H1 (cell line): ENCODE results near the gene FNDC3A. TPM values are rescaled to one million over a fixed set of nuclear protein-coding genes. Genes with fewer than 3 reads are reported as not detected.

Experiments
- CTCF ChIA-PET: fragments of 300-600 bp; sonication (Branson Sonifier 250); formaldehyde crosslinking; loops from one replicate; lab custom pipeline; 2021; ENCODE audit not compliant: partially characterized antibody; lab: Charles Lee
- POLR2A ChIA-PET: fragments of 300-600 bp; sonication (Branson Sonifier 250); formaldehyde crosslinking; loops from one replicate; lab custom pipeline; 2021; ENCODE audit warnings: inconsistent platforms; ENCODE audit not compliant: partially characterized antibody; lab: Charles Lee
- DNase-seq, 2 experiments: peaks; one replicate each; pipeline versions ENCODE4 v3.0.0 to v3.0.0-alpha.2; 2010 to 2022; ENCODE audit warnings: low spot score in 2 of 2, low read depth in 1 of 2, mixed read lengths in 1 of 2
- FAIRE-seq: peaks from 2 replicates; lab custom pipeline; 2011; peaks lifted over from hg19 to GRCh38; lab: Jason Lieb, UNC
- H2AFZ ChIP-seq: 2 replicates; pipeline ENCODE4 v1.8.1; 2012; ENCODE audit warnings: low read length, inconsistent platforms
- H2AK5ac ChIP-seq: 2 replicates; pipeline ENCODE4 v1.6.1; 2013; ENCODE audit warnings: low read depth, low read length
- H2BK120ac ChIP-seq: replicated peaks from 2 replicates; pipeline ENCODE3; 2013; ENCODE audit warnings: low read depth, low read length, inconsistent platforms
- H2BK12ac ChIP-seq: 2 replicates; pipeline ENCODE4 v1.6.1; 2013; ENCODE audit warnings: low read depth, low read length
- H2BK15ac ChIP-seq: 2 replicates; pipeline ENCODE4 v1.6.1; 2013; ENCODE audit warnings: low read length
- H2BK20ac ChIP-seq: 2 replicates; pipeline ENCODE4 v1.6.1; 2013; ENCODE audit warnings: low read length
- H2BK5ac ChIP-seq: 2 replicates; pipeline ENCODE4 v1.6.1; 2013; ENCODE audit warnings: low read depth, low read length
- H3K14ac ChIP-seq: 2 replicates; pipeline ENCODE4 v1.6.1; 2013; ENCODE audit warnings: inconsistent platforms; ENCODE audit not compliant: insufficient read length
- H3K18ac ChIP-seq: 2 replicates; pipeline ENCODE4 v1.6.1; 2013; ENCODE audit warnings: low read length; ENCODE audit errors: extremely low read depth
- H3K23ac ChIP-seq: 2 replicates; pipeline ENCODE4 v1.6.1; 2013; ENCODE audit warnings: inconsistent platforms; ENCODE audit not compliant: insufficient read length
- H3K23me2 ChIP-seq: 2 replicates; pipeline ENCODE4 v1.6.1; 2013; ENCODE audit warnings: low read depth, low read length
- H3K27ac ChIP-seq: 2 replicates; pipeline ENCODE4 v1.6.1; 2011; ENCODE audit warnings: low read depth, low read length, inconsistent platforms
- H3K27me3 ChIP-seq, 4 experiments: replicated peaks in 1 of 4; 1 replicate in 1 of 4; 2 replicates in 3 of 4; pipeline versions ENCODE4 v1.6.1 to v1.8.1; 2011 to 2013; ENCODE audit warnings: low read length in 3 of 4, mild to moderate bottlenecking in 3 of 4, inconsistent platforms in 2 of 4, mixed read lengths in 2 of 4, moderate library complexity in 1 of 4; ENCODE audit not compliant: control insufficient read depth in 3 of 4, insufficient read depth in 3 of 4; ENCODE audit errors: extremely low read depth in 1 of 4
- H3K36me3 ChIP-seq, 4 experiments: 2 replicates each; pipeline versions ENCODE4 v1.6.1 to v1.8.1; 2011 to 2013; ENCODE audit warnings: mild to moderate bottlenecking in 4 of 4, low read length in 3 of 4, moderate library complexity in 2 of 4, control low read depth in 1 of 4, inconsistent platforms in 1 of 4; ENCODE audit not compliant: insufficient read depth in 4 of 4, control insufficient read depth in 2 of 4
- H3K4ac ChIP-seq: replicated peaks from 2 replicates; pipeline ENCODE3; 2013; ENCODE audit warnings: low read length, low read depth, mixed read lengths, inconsistent platforms; ENCODE audit not compliant: insufficient read length
- H3K4me1 ChIP-seq, 4 experiments: replicated peaks in 1 of 4; 1 replicate in 1 of 4; 2 replicates in 3 of 4; pipeline versions ENCODE4 v1.6.1 to v1.8.1; 2011 to 2013; ENCODE audit warnings: low read length in 3 of 4, inconsistent platforms in 2 of 4, mixed read lengths in 1 of 4; ENCODE audit not compliant: insufficient read depth in 4 of 4, control insufficient read depth in 3 of 4
- H3K4me2 ChIP-seq, 2 experiments: 2 replicates each; pipeline versions ENCODE4 v1.6.1 to v1.8.1; 2011 to 2013; ENCODE audit warnings: low read depth in 2 of 2, low read length in 2 of 2, control low read depth in 1 of 2, inconsistent platforms in 1 of 2, mild to moderate bottlenecking in 1 of 2; ENCODE audit not compliant: insufficient read depth in 1 of 2
- H3K4me3 ChIP-seq, 4 experiments: fragments of 200-600, 300-600 bp in 1 of 4; sonication (generic), shearing (Covaris generic), sonication (Bioruptor Twin) in 1 of 4; 2 replicates each; pipeline versions ENCODE4 v1.5.1 to v1.8.1; 2011 to 2016; ENCODE audit warnings: low read length in 4 of 4, low read depth in 3 of 4, control low read depth in 2 of 4, inconsistent platforms in 2 of 4, mild to moderate bottlenecking in 2 of 4, mixed read lengths in 1 of 4, moderate library complexity in 1 of 4; ENCODE audit not compliant: insufficient read depth in 2 of 4; ENCODE audit errors: extremely low read depth in 1 of 4
- H3K56ac ChIP-seq: replicated peaks from 2 replicates; pipeline ENCODE3; 2013; ENCODE audit warnings: low read depth, mild to moderate bottlenecking, mixed read lengths, low read length, inconsistent platforms; ENCODE audit not compliant: insufficient read length
- H3K79me1 ChIP-seq: 2 replicates; pipeline ENCODE4 v1.6.1; 2013; ENCODE audit warnings: low read depth, low read length, control low read depth
- H3K79me2 ChIP-seq, 2 experiments: 2 replicates each; pipeline versions ENCODE4 v1.6.1 to v1.8.1; 2012 to 2013; ENCODE audit warnings: low read length in 2 of 2, mild to moderate bottlenecking in 2 of 2, inconsistent platforms in 1 of 2; ENCODE audit not compliant: insufficient read depth in 2 of 2, control insufficient read depth in 1 of 2
- H3K9ac ChIP-seq, 4 experiments: replicated peaks in 1 of 4; 1 replicate in 1 of 4; 2 replicates in 3 of 4; pipeline versions ENCODE4 v1.6.1 to v1.8.1; 2011 to 2013; ENCODE audit warnings: low read depth in 3 of 4, low read length in 3 of 4, control low read depth in 2 of 4, mild to moderate bottlenecking in 2 of 4, moderate library complexity in 2 of 4, inconsistent platforms in 1 of 4; ENCODE audit errors: extremely low read depth in 1 of 4
- H3K9me3 ChIP-seq, 2 experiments: 2 replicates each; pipeline versions ENCODE4 v1.6.1 to v1.8.1; 2012 to 2013; ENCODE audit warnings: mild to moderate bottlenecking in 2 of 2, moderate library complexity in 2 of 2, control low read depth in 1 of 2, inconsistent platforms in 1 of 2, low read depth in 1 of 2, low read length in 1 of 2, mixed read lengths in 1 of 2; ENCODE audit not compliant: insufficient read depth in 2 of 2
- H4K20me1 ChIP-seq, 2 experiments: replicated peaks in 1 of 2; 2 replicates each; pipeline versions ENCODE3 to v1.8.1; 2011 to 2013; ENCODE audit warnings: inconsistent platforms in 2 of 2, low read length in 2 of 2, mild to moderate bottlenecking in 1 of 2; ENCODE audit not compliant: insufficient read depth in 2 of 2, control insufficient read depth in 1 of 2
- H4K5ac ChIP-seq: 2 replicates; pipeline ENCODE4 v1.6.1; 2013; ENCODE audit warnings: low read length, low read depth, mixed read lengths, inconsistent platforms; ENCODE audit not compliant: insufficient read length
- H4K8ac ChIP-seq: 2 replicates; pipeline ENCODE4 v1.8.0; 2013; ENCODE audit warnings: mild to moderate bottlenecking, moderate library complexity, low read length, inconsistent platforms; ENCODE audit not compliant: insufficient read depth; ENCODE audit errors: extremely low read depth
- H4K91ac ChIP-seq: replicated peaks from 2 replicates; pipeline ENCODE3; 2013; ENCODE audit warnings: low read length, mixed read lengths, inconsistent platforms; ENCODE audit not compliant: insufficient read length
- BCL11A ChIP-seq, 2 experiments: IDR thresholded peaks; one replicate each; pipeline ENCODE4 v1.6.1; 2011; ENCODE audit warnings: low read depth in 2 of 2, low read length in 2 of 2, mild to moderate bottlenecking in 2 of 2
- EGR1 ChIP-seq: IDR thresholded peaks from 2 replicates; pipeline ENCODE4 v1.6.1; 2011; ENCODE audit warnings: low read depth, low read length, borderline replicate concordance
- KDM5A ChIP-seq: fragments of 200-600 bp; IDR thresholded peaks from 2 replicates; pipeline ENCODE4 v1.7.1; 2012; ENCODE audit warnings: mild to moderate bottlenecking, low read length, inconsistent platforms, mixed read lengths
- NANOG ChIP-seq: IDR thresholded peaks from 2 replicates; pipeline ENCODE4 v1.6.1; 2011; ENCODE audit warnings: low read length, low read depth, mild to moderate bottlenecking, inconsistent platforms; ENCODE audit not compliant: insufficient read depth, poor library complexity, severe bottlenecking
- SIX5 ChIP-seq: IDR thresholded peaks from 2 replicates; pipeline ENCODE4 v1.6.1; 2011; ENCODE audit warnings: mild to moderate bottlenecking, low read depth, low read length
- SP2 ChIP-seq: IDR thresholded peaks from 2 replicates; pipeline ENCODE4 v1.6.1; 2012; ENCODE audit warnings: mild to moderate bottlenecking, low read length, inconsistent platforms
- SP4 ChIP-seq: IDR thresholded peaks from 2 replicates; pipeline ENCODE4 v1.6.1; 2012; ENCODE audit warnings: low read length, inconsistent platforms
- TAF1 ChIP-seq: IDR thresholded peaks from 2 replicates; pipeline ENCODE4 v1.6.1; 2011; ENCODE audit warnings: mild to moderate bottlenecking, low read depth, low read length
- TCF12 ChIP-seq: IDR thresholded peaks from 2 replicates; pipeline ENCODE4 v1.6.1; 2011; ENCODE audit warnings: low read depth, mild to moderate bottlenecking, low read length
- TEAD4 ChIP-seq: IDR thresholded peaks from 2 replicates; pipeline ENCODE4 v1.6.1; 2012; ENCODE audit warnings: low read depth, low read length, inconsistent platforms, mixed read lengths
- WGBS, 2 experiments: shearing (Covaris generic) in 1 of 2; methylation state at CpG; one replicate each; pipeline versions ENCODE4 v1.1.6 to v1.1.7; 2013 to 2015; ENCODE audit warnings: low lambda C conversion rate in 2 of 2, mixed read lengths in 2 of 2, inconsistent platforms in 1 of 2, low coverage in 1 of 2, missing lambda C conversion rate in 1 of 2; ENCODE audit not compliant: insufficient replicate concordance in 2 of 2, insufficient coverage in 1 of 2, insufficient read length in 1 of 2; ENCODE audit errors: extremely low coverage in 1 of 2, missing lambda C conversion rate in 1 of 2; 5-methylcytosine and 5-hydroxymethylcytosine counted together
- polyA plus RNA-seq, 7 experiments: library from polyadenylated mRNA; depleted of rRNA in 3 of 7; stranded (reverse) in 5 of 7; unstranded in 2 of 7; fragments of >200 nt in 5 of 7; fragments of 200-250 nt in 2 of 7; gene quantifications; 1 replicate in 5 of 7; 2 replicates in 1 of 7; 4 replicates in 1 of 7; pipeline versions ENCODE4 v1.2.1 to v1.2.3, GENCODE V29; 2011 to 2013; ENCODE audit warnings: missing spikeins in 2 of 7, mixed read lengths in 2 of 7
- total RNA-seq: library from RNA; stranded (reverse); fragmentation: NEBNext Ultra II Directional; extraction: Animal tissue kit (Norgen Biotek cat#: 25700); gene quantifications from 2 replicates; pipeline ENCODE4 v1.2.1, GENCODE V29; 2021
- TF ChIP-seq, protein P1 (sequence below), 3 experiments: IDR thresholded peaks; 1 replicate in 2 of 3; 2 replicates in 1 of 3; pipeline versions ENCODE4 v1.5.1 to v1.6.1; 2011; ENCODE audit warnings: low read length in 3 of 3, mild to moderate bottlenecking in 3 of 3, inconsistent platforms in 2 of 3, low read depth in 1 of 3, moderate library complexity in 1 of 3; ENCODE audit not compliant: insufficient read depth in 1 of 3; ENCODE audit errors: control extremely low read depth in 1 of 3

Gene FNDC3A
- total and polyA plus RNA-seq, 2 of the 8 experiments (the other 6 are each of a cell fraction or from before 2014, with no cell fraction given) = 14.6 to 26.0 TPM

- H4K5ac ChIP-seq = no peak overlapping the region
- no peak overlapping the region for H3K14ac ChIP-seq
- H2AK5ac ChIP-seq = no peak overlapping the region
- no peak overlapping the region for H3K27ac ChIP-seq
- no peaks in the 10 kb centered on the region for H4K20me1 ChIP-seq
- 84% methylated on average over 1 of the region's 1 CpG; no CpG with 5 or more reads in 1 of the 2 experiments for WGBS, 2 experiments
- H3K23me2 ChIP-seq = no peaks in the 10 kb centered on the region
- H3K56ac ChIP-seq = no peak overlapping the region
- no peak overlapping the region for H2BK5ac ChIP-seq
- H2BK15ac ChIP-seq = no peak overlapping the region
- no peak overlapping the region for H3K4me3 ChIP-seq
- TF ChIP-seq TAF1 = no peak
- TF ChIP-seq BCL11A (IDR thresholded peaks at IDR 0.05; ENCODE audit: low read depth in 2 of 2, low read length in 2 of 2) = no peak
- no peak for TF ChIP-seq SP4
- no peak for TF ChIP-seq EGR1
- no peak for TF ChIP-seq SP2
- no peak for TF ChIP-seq TEAD4
- TF ChIP-seq SIX5 = no peak
- no peak for TF ChIP-seq TCF12
- TF ChIP-seq, protein P1, sequence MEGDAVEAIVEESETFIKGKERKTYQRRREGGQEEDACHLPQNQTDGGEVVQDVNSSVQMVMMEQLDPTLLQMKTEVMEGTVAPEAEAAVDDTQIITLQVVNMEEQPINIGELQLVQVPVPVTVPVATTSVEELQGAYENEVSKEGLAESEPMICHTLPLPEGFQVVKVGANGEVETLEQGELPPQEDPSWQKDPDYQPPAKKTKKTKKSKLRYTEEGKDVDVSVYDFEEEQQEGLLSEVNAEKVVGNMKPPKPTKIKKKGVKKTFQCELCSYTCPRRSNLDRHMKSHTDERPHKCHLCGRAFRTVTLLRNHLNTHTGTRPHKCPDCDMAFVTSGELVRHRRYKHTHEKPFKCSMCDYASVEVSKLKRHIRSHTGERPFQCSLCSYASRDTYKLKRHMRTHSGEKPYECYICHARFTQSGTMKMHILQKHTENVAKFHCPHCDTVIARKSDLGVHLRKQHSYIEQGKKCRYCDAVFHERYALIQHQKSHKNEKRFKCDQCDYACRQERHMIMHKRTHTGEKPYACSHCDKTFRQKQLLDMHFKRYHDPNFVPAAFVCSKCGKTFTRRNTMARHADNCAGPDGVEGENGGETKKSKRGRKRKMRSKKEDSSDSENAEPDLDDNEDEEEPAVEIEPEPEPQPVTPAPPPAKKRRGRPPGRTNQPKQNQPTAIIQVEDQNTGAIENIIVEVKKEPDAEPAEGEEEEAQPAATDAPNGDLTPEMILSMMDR (IDR thresholded peaks at IDR 0.05; ENCODE audit: control extremely low read depth in 1 of 3, insufficient read depth in 1 of 3, low read depth in 1 of 3, low read length in 3 of 3) = no peak
- no peak for TF ChIP-seq NANOG
- no peak for TF ChIP-seq KDM5A
- no peak overlapping the region for H3K4me2 ChIP-seq
- H3K4ac ChIP-seq = no peak overlapping the region
- ChIA-PET CTCF (no interaction called here), POLR2A (no interaction called here)
- H4K91ac ChIP-seq = no peak overlapping the region
- H2BK20ac ChIP-seq = no peak overlapping the region
- no peak overlapping the region for H3K18ac ChIP-seq
- no peak overlapping the region for H3K9ac ChIP-seq
- H4K8ac ChIP-seq = no peak overlapping the region
- no peak overlapping the region for H2BK12ac ChIP-seq
- H2AFZ ChIP-seq = no peak overlapping the region
- DNase-seq = no peak
- H3K36me3 ChIP-seq = peaks cover 0 to 4% (median 0%) of the 10 kb centered on the region in 4 experiments; a peak in 1 of 8 replicates
- no peaks in the 10 kb centered on the region for H3K4me1 ChIP-seq
- H2BK120ac ChIP-seq = no peak overlapping the region
- no peak overlapping the region for H3K23ac ChIP-seq
- H3K27me3 ChIP-seq = no peaks in the 10 kb centered on the region
- H3K9me3 ChIP-seq = no peaks in the 10 kb centered on the region
- no peaks in the 10 kb centered on the region; the same call in 1 of the 2 replicates for H3K79me1 ChIP-seq
- no peaks in the 10 kb centered on the region for H3K79me2 ChIP-seq
- no peak for FAIRE-seq
Observed at GRCh38 chr13:49254007-49254406, 278.3 kb downstream of the FNDC3A start.
